Neural cell (in vitro differentiated cells): Measurements from ENCODE around the gene TTC13. TPM values are rescaled to one million over a fixed set of nuclear protein-coding genes. Genes with fewer than 3 reads are reported as not detected.

ENCODE experiments used
- H2AFZ ChIP-seq: fragments of 200-600, 300-800 bp; sonication (generic), shearing (Covaris generic); 2 replicates; pipeline ENCODE4 v1.6.0; 2014; ENCODE audit warnings: low read depth, mild to moderate bottlenecking, antibody characterized with exemption, low read length, moderate library complexity
- H3F3A ChIP-seq: fragments of 200-600 bp; shearing (Covaris generic); 2 replicates; pipeline ENCODE4 v1.6.1; 2016; ENCODE audit warnings: mild to moderate bottlenecking, moderate library complexity, mixed read lengths, antibody characterized with exemption, low read length; ENCODE audit not compliant: insufficient read depth, poor library complexity, severe bottlenecking
- H3K27ac ChIP-seq: fragments of 200-600, 300-800 bp; sonication (generic), shearing (Covaris generic); 2 replicates; pipeline ENCODE4 v1.5.1; 2014; ENCODE audit warnings: mild to moderate bottlenecking, low read length, moderate library complexity
- H3K27me3 ChIP-seq: fragments of 300-800, 200-600 bp; sonication (generic), shearing (Covaris generic); 2 replicates; pipeline ENCODE4 v1.6.0; 2014; ENCODE audit warnings: mild to moderate bottlenecking, low read depth, low read length, moderate library complexity; ENCODE audit not compliant: insufficient read depth
- H3K36me3 ChIP-seq: fragments of 300-800, 200-600 bp; sonication (generic), shearing (Covaris generic); 2 replicates; pipeline ENCODE4 v1.5.1; 2014; ENCODE audit warnings: mild to moderate bottlenecking, antibody characterized with exemption, low read length, moderate library complexity; ENCODE audit not compliant: insufficient read depth
- H3K4me2 ChIP-seq: fragments of 300-800, 200-600 bp; sonication (generic), shearing (Covaris generic); 2 replicates; pipeline ENCODE4 v1.6.0; 2014; ENCODE audit warnings: mild to moderate bottlenecking, low read length
- H3K4me3 ChIP-seq: fragments of 300-800, 200-600 bp; sonication (generic), shearing (Covaris generic); 2 replicates; pipeline ENCODE4 v1.5.1; 2014; ENCODE audit warnings: mild to moderate bottlenecking, low read length, moderate library complexity
- H3K79me2 ChIP-seq: fragments of 200-600 bp; shearing (Covaris generic); replicated peaks from 2 replicates; pipeline ENCODE4 v1.6.0; 2014; ENCODE audit warnings: mild to moderate bottlenecking, low read length, moderate library complexity; ENCODE audit not compliant: insufficient read depth
- H3K9ac ChIP-seq: fragments of 300-800, 200-600 bp; sonication (generic), shearing (Covaris generic); 2 replicates; pipeline ENCODE4 v1.6.1; 2016; ENCODE audit warnings: mild to moderate bottlenecking, low read length, mixed read lengths
- H3K9me2 ChIP-seq: fragments of 200-600 bp; shearing (Covaris generic); 2 replicates; pipeline ENCODE4 v1.6.1; 2016; ENCODE audit warnings: mild to moderate bottlenecking, low read length, mixed read lengths; ENCODE audit not compliant: insufficient read depth
- H3K9me3 ChIP-seq: fragments of 200-600, 300-800 bp; sonication (generic), shearing (Covaris generic); 2 replicates; pipeline ENCODE4 v1.6.1; 2016; ENCODE audit warnings: mild to moderate bottlenecking, mixed run types, low read length, moderate library complexity, mixed read lengths
- H4K20me1 ChIP-seq: fragments of 200-600 bp; shearing (Covaris generic); 2 replicates; pipeline ENCODE4 v1.6.1; 2016; ENCODE audit warnings: mild to moderate bottlenecking, mixed run types; ENCODE audit not compliant: insufficient read depth
- EP300 ChIP-seq: fragments of 450-650 bp; conservative IDR thresholded peaks from 2 replicates; pipeline ENCODE4 v1.6.1; 2014; ENCODE audit warnings: antibody characterized with exemption, mild to moderate bottlenecking, moderate library complexity; ENCODE audit not compliant: poor library complexity, severe bottlenecking
- EZH2 ChIP-seq: fragments of 200-600, 300-800 bp; shearing (Covaris generic), sonication (generic); IDR thresholded peaks from 2 replicates; pipeline ENCODE4 v1.6.1; 2014; ENCODE audit warnings: antibody characterized with exemption, low read length, borderline replicate concordance, mild to moderate bottlenecking; ENCODE audit not compliant: insufficient read depth, poor library complexity, severe bottlenecking
- MXI1 ChIP-seq: fragments of 450-650 bp; conservative IDR thresholded peaks from 2 replicates; pipeline ENCODE4 v1.6.1; 2014; ENCODE audit warnings: antibody characterized with exemption, mild to moderate bottlenecking; ENCODE audit not compliant: poor library complexity, severe bottlenecking
- POLR2AphosphoS5 ChIP-seq: IDR thresholded peaks from 2 replicates; pipeline ENCODE4 v1.6.1; 2012
- RAD21 ChIP-seq: fragments of 450-650 bp; conservative IDR thresholded peaks from 2 replicates; pipeline ENCODE4 v1.6.1; 2014; ENCODE audit warnings: antibody characterized with exemption, mild to moderate bottlenecking, moderate library complexity
- SMC3 ChIP-seq: fragments of 450-650 bp; conservative IDR thresholded peaks from 2 replicates; pipeline ENCODE4 v1.6.1; 2014; ENCODE audit warnings: antibody characterized with exemption, mild to moderate bottlenecking, moderate library complexity; ENCODE audit not compliant: poor library complexity
- TAF1 ChIP-seq: IDR thresholded peaks from 2 replicates; pipeline ENCODE4 v1.6.1; 2012; ENCODE audit warnings: low read depth
- polyA plus RNA-seq: library from polyadenylated mRNA; depleted of rRNA; stranded (reverse); fragments of >200 nt; gene quantifications from 2 replicates; pipeline ENCODE4 v1.2.3, GENCODE V29; 2014
- TF ChIP-seq, protein P1 (sequence below): IDR thresholded peaks from 2 replicates; pipeline ENCODE4 v1.6.1; 2012; ENCODE audit warnings: borderline replicate concordance
- TF ChIP-seq, protein P2 (sequence below): fragments of 450-650 bp; IDR thresholded peaks from 2 replicates; pipeline ENCODE4 v1.5.1; 2014; ENCODE audit warnings: antibody characterized with exemption, mild to moderate bottlenecking, moderate library complexity; ENCODE audit not compliant: poor library complexity, severe bottlenecking

TTC13 gene
- polyA plus RNA-seq, 1 donor from 2014 or later: 33.8 TPM

DNA sequence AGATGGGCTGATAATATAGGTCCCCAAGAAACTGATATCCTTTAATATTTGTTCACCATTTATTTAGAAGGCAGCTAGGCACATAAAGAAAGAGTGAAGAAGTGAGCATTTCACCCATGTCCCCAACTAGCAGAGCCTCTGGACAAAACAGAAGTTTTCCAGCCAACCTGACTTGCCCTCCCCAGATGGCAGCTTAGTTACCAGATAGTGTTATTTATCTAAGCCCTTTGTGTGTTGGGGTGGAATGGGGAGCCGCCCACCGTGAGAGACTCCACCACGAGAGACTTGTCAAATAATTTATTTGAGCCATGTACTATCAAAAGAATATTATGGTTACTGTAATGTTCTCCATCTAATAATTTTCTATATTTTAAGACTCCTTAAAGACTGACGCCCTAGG, 55.5 kb downstream of the TTC13 start:
- TF ChIP-seq EZH2: no peak
- TF ChIP-seq POLR2AphosphoS5: no peak
- TF ChIP-seq, protein P1, sequence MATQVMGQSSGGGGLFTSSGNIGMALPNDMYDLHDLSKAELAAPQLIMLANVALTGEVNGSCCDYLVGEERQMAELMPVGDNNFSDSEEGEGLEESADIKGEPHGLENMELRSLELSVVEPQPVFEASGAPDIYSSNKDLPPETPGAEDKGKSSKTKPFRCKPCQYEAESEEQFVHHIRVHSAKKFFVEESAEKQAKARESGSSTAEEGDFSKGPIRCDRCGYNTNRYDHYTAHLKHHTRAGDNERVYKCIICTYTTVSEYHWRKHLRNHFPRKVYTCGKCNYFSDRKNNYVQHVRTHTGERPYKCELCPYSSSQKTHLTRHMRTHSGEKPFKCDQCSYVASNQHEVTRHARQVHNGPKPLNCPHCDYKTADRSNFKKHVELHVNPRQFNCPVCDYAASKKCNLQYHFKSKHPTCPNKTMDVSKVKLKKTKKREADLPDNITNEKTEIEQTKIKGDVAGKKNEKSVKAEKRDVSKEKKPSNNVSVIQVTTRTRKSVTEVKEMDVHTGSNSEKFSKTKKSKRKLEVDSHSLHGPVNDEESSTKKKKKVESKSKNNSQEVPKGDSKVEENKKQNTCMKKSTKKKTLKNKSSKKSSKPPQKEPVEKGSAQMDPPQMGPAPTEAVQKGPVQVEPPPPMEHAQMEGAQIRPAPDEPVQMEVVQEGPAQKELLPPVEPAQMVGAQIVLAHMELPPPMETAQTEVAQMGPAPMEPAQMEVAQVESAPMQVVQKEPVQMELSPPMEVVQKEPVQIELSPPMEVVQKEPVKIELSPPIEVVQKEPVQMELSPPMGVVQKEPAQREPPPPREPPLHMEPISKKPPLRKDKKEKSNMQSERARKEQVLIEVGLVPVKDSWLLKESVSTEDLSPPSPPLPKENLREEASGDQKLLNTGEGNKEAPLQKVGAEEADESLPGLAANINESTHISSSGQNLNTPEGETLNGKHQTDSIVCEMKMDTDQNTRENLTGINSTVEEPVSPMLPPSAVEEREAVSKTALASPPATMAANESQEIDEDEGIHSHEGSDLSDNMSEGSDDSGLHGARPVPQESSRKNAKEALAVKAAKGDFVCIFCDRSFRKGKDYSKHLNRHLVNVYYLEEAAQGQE: no peak
- TF ChIP-seq RAD21: no peak
- no peak for TF ChIP-seq MXI1
- no peak for TF ChIP-seq EP300
- TF ChIP-seq, protein P2, sequence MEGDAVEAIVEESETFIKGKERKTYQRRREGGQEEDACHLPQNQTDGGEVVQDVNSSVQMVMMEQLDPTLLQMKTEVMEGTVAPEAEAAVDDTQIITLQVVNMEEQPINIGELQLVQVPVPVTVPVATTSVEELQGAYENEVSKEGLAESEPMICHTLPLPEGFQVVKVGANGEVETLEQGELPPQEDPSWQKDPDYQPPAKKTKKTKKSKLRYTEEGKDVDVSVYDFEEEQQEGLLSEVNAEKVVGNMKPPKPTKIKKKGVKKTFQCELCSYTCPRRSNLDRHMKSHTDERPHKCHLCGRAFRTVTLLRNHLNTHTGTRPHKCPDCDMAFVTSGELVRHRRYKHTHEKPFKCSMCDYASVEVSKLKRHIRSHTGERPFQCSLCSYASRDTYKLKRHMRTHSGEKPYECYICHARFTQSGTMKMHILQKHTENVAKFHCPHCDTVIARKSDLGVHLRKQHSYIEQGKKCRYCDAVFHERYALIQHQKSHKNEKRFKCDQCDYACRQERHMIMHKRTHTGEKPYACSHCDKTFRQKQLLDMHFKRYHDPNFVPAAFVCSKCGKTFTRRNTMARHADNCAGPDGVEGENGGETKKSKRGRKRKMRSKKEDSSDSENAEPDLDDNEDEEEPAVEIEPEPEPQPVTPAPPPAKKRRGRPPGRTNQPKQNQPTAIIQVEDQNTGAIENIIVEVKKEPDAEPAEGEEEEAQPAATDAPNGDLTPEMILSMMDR: no peak
- TF ChIP-seq TAF1: no peak
- no peak for TF ChIP-seq SMC3
- no peak overlapping the region for H3K4me3 ChIP-seq

DNA sequence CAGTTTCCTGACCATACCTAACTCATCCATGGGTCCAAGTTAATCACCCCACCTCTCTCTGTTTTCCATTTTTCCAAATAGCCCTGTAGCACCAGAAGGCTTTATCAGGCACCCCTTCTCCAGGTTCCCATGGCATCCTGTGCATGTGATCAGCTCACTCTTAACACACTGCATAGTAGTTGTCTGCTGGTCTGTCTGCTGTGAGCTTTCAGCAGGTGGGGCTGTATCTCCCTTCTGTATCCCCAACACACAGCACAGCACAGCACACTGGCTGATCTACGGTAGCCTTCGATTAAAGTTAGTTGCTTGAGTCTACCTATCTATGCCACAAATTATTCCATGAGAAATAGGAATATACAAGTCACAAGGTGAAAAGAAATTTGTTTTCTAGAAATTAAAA, 56.0 kb downstream of the TTC13 start:
- H3K4me2 ChIP-seq: no peak overlapping the region
- H3F3A ChIP-seq: no peaks in the 10 kb centered on the region
- TF ChIP-seq RAD21 (no peak), POLR2AphosphoS5 (no peak), EZH2 (no peak)
- TF ChIP-seq, protein P1: no peak
- TF ChIP-seq, protein P2: no peak
- H4K20me1 ChIP-seq: no peaks in the 10 kb centered on the region
- no peak overlapping the region for H2AFZ ChIP-seq
- no peaks in the 10 kb centered on the region for H3K79me2 ChIP-seq
- H3K36me3 ChIP-seq: peaks cover 7% of the 10 kb centered on the region
- H3K27ac ChIP-seq: no peak overlapping the region
- no peaks in the 10 kb centered on the region for H3K9me3 ChIP-seq
- H3K9ac ChIP-seq: no peak overlapping the region
- no peaks in the 10 kb centered on the region for H3K27me3 ChIP-seq
- no peak overlapping the region for H3K4me3 ChIP-seq
- no peaks in the 10 kb centered on the region for H3K9me2 ChIP-seq

More for the DNA sequence above, 55.5 kb downstream of the TTC13 start:
- peaks cover 7% of the 10 kb centered on the region for H3K36me3 ChIP-seq
- no peak overlapping the region for H3K27ac ChIP-seq
- no peaks in the 10 kb centered on the region for H3K9me2 ChIP-seq
- no peaks in the 10 kb centered on the region for H3K9me3 ChIP-seq
- H3F3A ChIP-seq: no peaks in the 10 kb centered on the region
- H3K79me2 ChIP-seq: no peaks in the 10 kb centered on the region
- H4K20me1 ChIP-seq: no peaks in the 10 kb centered on the region
- H2AFZ ChIP-seq: no peak overlapping the region
- H3K27me3 ChIP-seq: no peaks in the 10 kb centered on the region
- H3K4me2 ChIP-seq: no peak overlapping the region
- H3K9ac ChIP-seq: no peak overlapping the region
